IMR-90 (cell line): ENCODE data around the gene TRPM8. TPM values are rescaled to one million over a fixed set of nuclear protein-coding genes. Genes with fewer than 3 reads are reported as not detected.

Source experiments
- ATAC-seq: fragments of 200-7000 bp; cut with Tn5 transposase; 2 replicates; pipeline ENCODE4 v1.9.1; 2020; ENCODE audit warnings: low read depth, mild to moderate bottlenecking, moderate library complexity
- BruUV-seq: library from RNA; stranded (reverse); fragments of 400-500 nt; replicated peaks from 2 replicates; lab custom pipeline; 2021; lab: Mats Ljungman, UMichigan
- CTCF ChIA-PET: fragments of 300-600 bp; formaldehyde crosslinking; extraction: SDS; loops from one replicate; lab custom pipeline; 2021; ENCODE audit warnings: antibody characterized with exemption; lab: Yijun Ruan, JAX
- POLR2A ChIA-PET: fragments of 300-600 bp; sonication (Branson Sonifier 250); formaldehyde crosslinking; loops from one replicate; lab custom pipeline; 2022; ENCODE audit warnings: antibody characterized with exemption; ENCODE audit not compliant: unreplicated experiment; lab: Charles Lee
- DNase-seq: peaks from one replicate; pipeline ENCODE4 v3.0.0; 2013
- H2AFZ ChIP-seq: replicated peaks from 2 replicates; pipeline ENCODE3; 2013; ENCODE audit warnings: low read length, mild to moderate bottlenecking; ENCODE audit not compliant: poor library complexity
- H2AK5ac ChIP-seq: 2 replicates; pipeline ENCODE4 v1.6.1; 2013; ENCODE audit warnings: low read depth, low read length, inconsistent platforms
- H2AK9ac ChIP-seq: replicated peaks from 2 replicates; pipeline ENCODE3; 2013; ENCODE audit warnings: mild to moderate bottlenecking, low read depth, low read length, moderate library complexity; ENCODE audit not compliant: poor library complexity
- H2BK120ac ChIP-seq: 2 replicates; pipeline ENCODE4 v1.6.1; 2013; ENCODE audit warnings: low read depth, low read length, inconsistent platforms
- H2BK15ac ChIP-seq: 3 replicates; pipeline ENCODE4 v1.6.1; 2013; ENCODE audit warnings: low read depth, low read length, inconsistent platforms
- H2BK20ac ChIP-seq: 2 replicates; pipeline ENCODE4 v1.6.1; 2013; ENCODE audit warnings: low read depth, mild to moderate bottlenecking, inconsistent platforms, low read length, moderate library complexity
- H2BK5ac ChIP-seq: 2 replicates; pipeline ENCODE4 v1.6.1; 2013; ENCODE audit warnings: mild to moderate bottlenecking, low read depth, low read length, inconsistent platforms; ENCODE audit not compliant: poor library complexity, severe bottlenecking
- H3K14ac ChIP-seq: replicated peaks from 2 replicates; pipeline ENCODE4 v1.6.1; 2013; ENCODE audit warnings: low read depth, low read length, inconsistent platforms
- H3K18ac ChIP-seq: 2 replicates; pipeline ENCODE4 v1.6.1; 2013; ENCODE audit warnings: low read depth, low read length, control low read depth
- H3K23ac ChIP-seq: 2 replicates; pipeline ENCODE4 v1.6.1; 2013; ENCODE audit warnings: low read depth, low read length, inconsistent platforms
- H3K27ac ChIP-seq: 2 replicates; pipeline ENCODE4 v1.5.1; 2013; ENCODE audit warnings: mild to moderate bottlenecking, control low read depth, low read length; ENCODE audit not compliant: insufficient read depth
- H3K27me3 ChIP-seq: 2 replicates; pipeline ENCODE4 v1.6.1; 2013; ENCODE audit warnings: low read length; ENCODE audit not compliant: control insufficient read depth, insufficient read depth
- H3K36me3 ChIP-seq: 2 replicates; pipeline ENCODE4 v1.6.1; 2013; ENCODE audit warnings: low read length, mixed read lengths; ENCODE audit not compliant: control insufficient read depth, insufficient read depth
- H3K4ac ChIP-seq: 2 replicates; pipeline ENCODE4 v1.6.1; 2013; ENCODE audit warnings: low read depth, low read length, inconsistent platforms
- H3K4me1 ChIP-seq: 2 replicates; pipeline ENCODE4 v1.6.1; 2013; ENCODE audit warnings: low read length, mixed read lengths; ENCODE audit not compliant: control insufficient read depth, insufficient read depth
- H3K4me2 ChIP-seq: 2 replicates; pipeline ENCODE4 v1.6.1; 2013; ENCODE audit warnings: low read depth, mild to moderate bottlenecking, control low read depth, low read length, moderate library complexity
- H3K4me3 ChIP-seq: 2 replicates; pipeline ENCODE4 v1.5.1; 2013; ENCODE audit warnings: low read depth, mild to moderate bottlenecking, control low read depth, low read length, moderate library complexity; ENCODE audit not compliant: insufficient read depth
- H3K56ac ChIP-seq: 2 replicates; pipeline ENCODE4 v1.6.1; 2013; ENCODE audit warnings: low read length, inconsistent platforms; ENCODE audit not compliant: insufficient read depth; ENCODE audit errors: extremely low read depth
- H3K79me1 ChIP-seq, 2 experiments: 2 replicates each; pipeline ENCODE4 v1.6.1; 2013; ENCODE audit warnings: low read length in 2 of 2, inconsistent platforms in 1 of 2, low read depth in 1 of 2
- H3K9ac ChIP-seq: 2 replicates; pipeline ENCODE4 v1.6.1; 2013; ENCODE audit warnings: low read depth, low read length, control low read depth
- H3K9me1 ChIP-seq: 2 replicates; pipeline ENCODE4 v1.6.1; 2013; ENCODE audit warnings: low read length, inconsistent platforms; ENCODE audit not compliant: insufficient read depth
- H3K9me3 ChIP-seq: 2 replicates; pipeline ENCODE4 v1.6.1; 2013; ENCODE audit warnings: low read length; ENCODE audit not compliant: control insufficient read depth, insufficient read depth
- H4K20me1 ChIP-seq: 2 replicates; pipeline ENCODE4 v1.6.1; 2013; ENCODE audit warnings: low read length, inconsistent platforms; ENCODE audit not compliant: insufficient read depth
- H4K5ac ChIP-seq: 2 replicates; pipeline ENCODE4 v1.6.1; 2013; ENCODE audit warnings: mild to moderate bottlenecking, low read depth, low read length, control low read depth
- H4K8ac ChIP-seq, 2 experiments: 2 replicates each; pipeline ENCODE4 v1.6.1; 2013; ENCODE audit warnings: low read depth in 2 of 2, low read length in 2 of 2, control low read depth in 1 of 2, inconsistent platforms in 1 of 2
- H4K91ac ChIP-seq: 2 replicates; pipeline ENCODE4 v1.6.1; 2013; ENCODE audit warnings: low read depth, low read length, inconsistent platforms; ENCODE audit not compliant: insufficient read depth
- BHLHE40 ChIP-seq: fragments of 150-350 bp; IDR thresholded peaks from 2 replicates; pipeline ENCODE4 v1.6.1; 2016; ENCODE audit warnings: mild to moderate bottlenecking, low read depth, low read length
- CEBPB ChIP-seq: IDR thresholded peaks from 2 replicates; pipeline ENCODE4 v1.6.1; 2012; ENCODE audit warnings: low read depth, low read length, improper control_type of control experiment
- CHD1 ChIP-seq: IDR thresholded peaks from 2 replicates; pipeline ENCODE4 v1.6.1; 2012; ENCODE audit warnings: low read depth, low read length, improper control_type of control experiment
- ELK1 ChIP-seq: fragments of 150-350 bp; IDR thresholded peaks from 2 replicates; pipeline ENCODE4 v1.6.1; 2016; ENCODE audit warnings: low read depth, mild to moderate bottlenecking, low read length, moderate library complexity, borderline replicate concordance
- FOS ChIP-seq: fragments of 150-350 bp; IDR thresholded peaks from 2 replicates; pipeline ENCODE4 v1.6.1; 2016; ENCODE audit warnings: low read depth, low read length
- MAFK ChIP-seq: IDR thresholded peaks from 2 replicates; pipeline ENCODE4 v1.6.1; 2012; ENCODE audit warnings: low read depth, low read length, improper control_type of control experiment
- MAZ ChIP-seq: IDR thresholded peaks from 2 replicates; pipeline ENCODE4 v1.6.1; 2012; ENCODE audit warnings: low read depth, mild to moderate bottlenecking, low read length, improper control_type of control experiment, moderate library complexity, borderline replicate concordance
- MXI1 ChIP-seq: IDR thresholded peaks from 2 replicates; pipeline ENCODE4 v1.6.1; 2012; ENCODE audit warnings: low read depth, mild to moderate bottlenecking, low read length, moderate library complexity, borderline replicate concordance
- NFE2L2 ChIP-seq: fragments of 150-350 bp; IDR thresholded peaks from 2 replicates; pipeline ENCODE4 v1.6.1; 2016; ENCODE audit warnings: low read depth, mild to moderate bottlenecking, low read length
- POLR2A ChIP-seq: IDR thresholded peaks from 2 replicates; pipeline ENCODE4 v1.6.1; 2012; ENCODE audit warnings: mild to moderate bottlenecking, low read depth, low read length
- RAD21 ChIP-seq: IDR thresholded peaks from 2 replicates; pipeline ENCODE4 v1.6.1; 2012; ENCODE audit warnings: low read length, improper control_type of control experiment
- RCOR1 ChIP-seq: IDR thresholded peaks from 2 replicates; pipeline ENCODE4 v1.6.1; 2012; ENCODE audit warnings: mild to moderate bottlenecking, low read length, improper control_type of control experiment; ENCODE audit not compliant: insufficient replicate concordance
- RFX5 ChIP-seq: IDR thresholded peaks from 2 replicates; pipeline ENCODE4 v1.8.0; 2012; ENCODE audit warnings: low read depth, mild to moderate bottlenecking, low read length, moderate library complexity
- SMC3 ChIP-seq: fragments of 150-350 bp; IDR thresholded peaks from 2 replicates; pipeline ENCODE4 v1.6.1; 2016; ENCODE audit warnings: low read depth, mild to moderate bottlenecking, antibody characterized with exemption, low read length, moderate library complexity
- USF2 ChIP-seq: fragments of 150-350 bp; IDR thresholded peaks from 2 replicates; pipeline ENCODE4 v1.6.1; 2017; ENCODE audit warnings: mild to moderate bottlenecking, antibody characterized with exemption, low read length, low read depth
- WGBS, 2 experiments: methylation state at CpG; one replicate each; pipeline versions ENCODE4 v1.1.5 to v1.1.7; 2013; ENCODE audit warnings: missing lambda C conversion rate in 2 of 2; ENCODE audit not compliant: insufficient read length in 1 of 2; ENCODE audit errors: extremely low coverage in 2 of 2; 5-methylcytosine and 5-hydroxymethylcytosine counted together
- dilution Hi-C: fragments of 300-500 bp; cut with HindIII; formaldehyde crosslinking; loops from one replicate; pipeline ENCODE4 v1.14.3; 2018; ENCODE audit warnings: low sequenced_read_pairs; ENCODE audit not compliant: unreplicated experiment
- in situ Hi-C: fragments of 300-500 bp; cut with MboI; formaldehyde crosslinking; loops from 3 replicates; pipeline ENCODE4 v1.14.3; 2019; ENCODE audit warnings: low sequenced_read_pairs, inconsistent platforms, mixed read lengths
- intact Hi-C: fragments of 100-400 bp; cut with micrococcal nuclease; formaldehyde crosslinking; loops from 2 replicates; pipeline ENCODE4 v1.10.0; 2022
- polyA plus RNA-seq, 3 experiments: library from polyadenylated mRNA; depleted of rRNA; stranded (reverse); fragments of >200 nt; gene quantifications; 2 replicates each; pipeline ENCODE4 v1.2.3, GENCODE V29; 2012; ENCODE audit warnings: low replicate concordance in 1 of 3
- total RNA-seq: library from RNA; depleted of rRNA; stranded (reverse); fragments of >200 nt; gene quantifications from 2 replicates; pipeline ENCODE4 v1.2.3, GENCODE V29; 2012
- TF ChIP-seq, protein P1 (sequence below): conservative IDR thresholded peaks from 2 replicates; pipeline ENCODE4 v1.5.1; 2012; ENCODE audit warnings: mild to moderate bottlenecking, low read depth, low read length, improper control_type of control experiment

Gene TRPM8
- total and polyA plus RNA-seq, 2 of the 4 experiments (the other 2 are of a cell fraction): not detected

DNA sequence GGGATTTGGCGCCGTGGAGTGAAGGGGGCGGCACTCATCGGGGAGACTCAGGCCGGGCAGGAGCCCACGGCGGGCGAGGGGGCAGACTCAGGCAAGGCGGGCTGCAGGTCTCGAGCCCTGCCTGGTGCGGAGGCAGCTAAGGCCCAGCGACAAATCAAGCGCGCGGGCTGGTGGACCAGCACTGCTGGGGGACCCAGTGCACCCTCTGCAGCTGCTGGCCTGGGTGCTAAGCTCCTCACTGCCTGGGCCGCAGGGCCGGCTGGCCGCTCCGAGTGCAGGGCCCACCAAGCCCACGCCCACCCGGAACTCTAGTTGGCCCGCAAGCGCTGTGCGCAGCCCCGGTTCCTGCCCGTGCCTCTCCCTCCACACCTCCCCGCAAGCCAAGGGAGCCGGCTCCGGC is 107.1 kb downstream of the TRPM8 start:
- Histone ChIP-seq H2BK120ac (no peak overlapping the region), H2BK20ac (no peak overlapping the region), H3K27ac (no peak overlapping the region), H3K18ac (no peak overlapping the region), H3K9ac (no peak overlapping the region), H3K4me1 (peaks cover 2% of the 10 kb centered on the region; the same call in 1 of the 2 replicates), H3K79me1 (no peaks in the 10 kb centered on the region), H2AK5ac (no peak overlapping the region), H3K9me3 (no peaks in the 10 kb centered on the region), H2AFZ (no peak overlapping the region), H3K27me3 (peaks cover 12% of the 10 kb centered on the region), H3K14ac (no peak overlapping the region), H3K4me3 (no peak overlapping the region), H3K56ac (no peak overlapping the region), H3K4ac (no peak overlapping the region), H4K5ac (no peak overlapping the region), H3K4me2 (no peak overlapping the region), H4K20me1 (no peaks in the 10 kb centered on the region), H2BK5ac (no peak overlapping the region), H4K8ac (no peak overlapping the region), H3K36me3 (no peaks in the 10 kb centered on the region), H2BK15ac (no peak overlapping the region), H3K23ac (no peak overlapping the region), H3K9me1 (no peaks in the 10 kb centered on the region), H4K91ac (no peak overlapping the region), H2AK9ac (no peak overlapping the region)
- DNase-seq (no peak), ATAC-seq (no peak)
- dilution Hi-C loops: no loop called here
- TF ChIP-seq FOS (no peak), NFE2L2 (no peak), RCOR1 (no peak), RFX5 (no peak), RAD21 (no peak), ELK1 (no peak), POLR2A (no peak), BHLHE40 (no peak), CHD1 (no peak), MAFK (no peak), CEBPB (no peak), MXI1 (no peak), MAZ (no peak), USF2 (no peak), SMC3 (no peak)
- TF ChIP-seq, protein P1, sequence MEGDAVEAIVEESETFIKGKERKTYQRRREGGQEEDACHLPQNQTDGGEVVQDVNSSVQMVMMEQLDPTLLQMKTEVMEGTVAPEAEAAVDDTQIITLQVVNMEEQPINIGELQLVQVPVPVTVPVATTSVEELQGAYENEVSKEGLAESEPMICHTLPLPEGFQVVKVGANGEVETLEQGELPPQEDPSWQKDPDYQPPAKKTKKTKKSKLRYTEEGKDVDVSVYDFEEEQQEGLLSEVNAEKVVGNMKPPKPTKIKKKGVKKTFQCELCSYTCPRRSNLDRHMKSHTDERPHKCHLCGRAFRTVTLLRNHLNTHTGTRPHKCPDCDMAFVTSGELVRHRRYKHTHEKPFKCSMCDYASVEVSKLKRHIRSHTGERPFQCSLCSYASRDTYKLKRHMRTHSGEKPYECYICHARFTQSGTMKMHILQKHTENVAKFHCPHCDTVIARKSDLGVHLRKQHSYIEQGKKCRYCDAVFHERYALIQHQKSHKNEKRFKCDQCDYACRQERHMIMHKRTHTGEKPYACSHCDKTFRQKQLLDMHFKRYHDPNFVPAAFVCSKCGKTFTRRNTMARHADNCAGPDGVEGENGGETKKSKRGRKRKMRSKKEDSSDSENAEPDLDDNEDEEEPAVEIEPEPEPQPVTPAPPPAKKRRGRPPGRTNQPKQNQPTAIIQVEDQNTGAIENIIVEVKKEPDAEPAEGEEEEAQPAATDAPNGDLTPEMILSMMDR: no peak
- no TSS peak for BruUV-seq
- ChIA-PET CTCF (no interaction called here), POLR2A (no interaction called here)
- intact Hi-C loops: no loop called here
- 90% methylated on average over 9 of the region's 29 CpGs; no CpG with 5 or more reads in 1 of the 2 experiments for WGBS, 2 experiments
- in situ Hi-C loops: no loop called here
